Activated CD4-positive, alpha-beta T cell treated with anti-CD3 and anti-CD28 coated beads, Interleukin-2, amount 50 U/mL, for 16 hours (primary cell): ENCODE results near the gene NEK7.
"Not testable (repeated sequence)": the region's sequence is repeated elsewhere in the genome, so short reads cannot be mapped to it uniquely, and the experiment has no call there.

Source experiments
- DNase-seq: peaks from one replicate; pipeline ENCODE4 v3.0.0-alpha.2; 2020

Gene NEK7

GRCh38 chr1:198212126-198212525, 55.3 kb downstream of the NEK7 start:
- DNase-seq, result no peak

GRCh38 chr1:198212675-198213074, 55.9 kb downstream of the NEK7 start:
- DNase-seq, result no peak

GRCh38 chr1:198214924-198215323, 58.1 kb downstream of the NEK7 start:
- no peak for DNase-seq

- DNase-seq, result no peak
Observed at GRCh38 chr1:198220428-198220827, 63.6 kb downstream of the NEK7 start.

- DNase-seq, result not testable (repeated sequence)
Observed at GRCh38 chr1:198227010-198227409, 70.2 kb downstream of the NEK7 start.

GRCh38 chr1:198227454-198227853, 70.7 kb downstream of the NEK7 start:
- DNase-seq, result not testable (repeated sequence)

- no peak for DNase-seq
Observed at GRCh38 chr1:198228925-198229324, 72.1 kb downstream of the NEK7 start.

GRCh38 chr1:198231779-198232178, 75.0 kb downstream of the NEK7 start:
- no peak for DNase-seq

GRCh38 chr1:198232378-198232777, 75.6 kb downstream of the NEK7 start:
- DNase-seq, result no peak

- DNase-seq, result no peak
Observed at GRCh38 chr1:198232940-198233675, 76.3 kb downstream of the NEK7 start.

GRCh38 chr1:198234520-198235251, 77.9 kb downstream of the NEK7 start:
- peak; percentile 12 for DNase-seq

- DNase-seq, result no peak
Observed at GRCh38 chr1:198238121-198238520, 81.3 kb downstream of the NEK7 start.

- peak; percentile 41 for DNase-seq
Observed at GRCh38 chr1:198241553-198241952, 84.8 kb downstream of the NEK7 start.

GRCh38 chr1:198244772-198245171, 88.0 kb downstream of the NEK7 start:
- no peak for DNase-seq

- no peak for DNase-seq
Observed at GRCh38 chr1:198245379-198245778, 88.6 kb downstream of the NEK7 start.

- no peak for DNase-seq
Observed at GRCh38 chr1:198246337-198246736, 89.5 kb downstream of the NEK7 start.

GRCh38 chr1:198253259-198253658, 96.5 kb downstream of the NEK7 start:
- DNase-seq, result no peak

- DNase-seq, result peak; percentile 45
Observed at GRCh38 chr1:198253668-198254067, 96.9 kb downstream of the NEK7 start.

GRCh38 chr1:198254521-198254920, 97.7 kb downstream of the NEK7 start:
- DNase-seq, result no peak

GRCh38 chr1:198254948-198255347, 98.2 kb downstream of the NEK7 start:
- DNase-seq, result no peak

- DNase-seq, result no peak
Observed at GRCh38 chr1:198255784-198256183, 99.0 kb downstream of the NEK7 start.

GRCh38 chr1:198258491-198258890, 101.7 kb downstream of the NEK7 start:
- peak; percentile 75 for DNase-seq

- no peak for DNase-seq
Observed at GRCh38 chr1:198259333-198260074, 102.7 kb downstream of the NEK7 start.

GRCh38 chr1:198261886-198262285, 105.1 kb downstream of the NEK7 start:
- no peak for DNase-seq
